GM12891 (cell line): ENCODE results near the gene ZNF792.

ENCODE experiments used
- POLR2A ChIP-seq: IDR thresholded peaks from 2 replicates; pipeline ENCODE4 v1.6.1; 2011; ENCODE audit warnings: low read depth, low read length, control low read depth
- POLR2AphosphoS5 ChIP-seq: IDR thresholded peaks from 2 replicates; pipeline ENCODE4 v1.6.1; 2011; ENCODE audit warnings: low read depth, low read length, control low read depth
- SPI1 ChIP-seq: IDR thresholded peaks from 2 replicates; pipeline ENCODE4 v1.6.1; 2011; ENCODE audit warnings: low read depth, low read length, control low read depth

- TF ChIP-seq POLR2AphosphoS5 (no peak), POLR2A (no peak), SPI1 (no peak)
These were observed 37.7 kb downstream of the ZNF792 start for GRCh38 chr19:34926361-34926684.
